ENCODE results near the gene UBE2V1. TPM values are rescaled to one million over a fixed set of nuclear protein-coding genes. Genes with fewer than 3 reads are reported as not detected.

UBE2V1 gene
- total RNA-seq, 1 donor from 2014 or later = 138 TPM

DNA sequence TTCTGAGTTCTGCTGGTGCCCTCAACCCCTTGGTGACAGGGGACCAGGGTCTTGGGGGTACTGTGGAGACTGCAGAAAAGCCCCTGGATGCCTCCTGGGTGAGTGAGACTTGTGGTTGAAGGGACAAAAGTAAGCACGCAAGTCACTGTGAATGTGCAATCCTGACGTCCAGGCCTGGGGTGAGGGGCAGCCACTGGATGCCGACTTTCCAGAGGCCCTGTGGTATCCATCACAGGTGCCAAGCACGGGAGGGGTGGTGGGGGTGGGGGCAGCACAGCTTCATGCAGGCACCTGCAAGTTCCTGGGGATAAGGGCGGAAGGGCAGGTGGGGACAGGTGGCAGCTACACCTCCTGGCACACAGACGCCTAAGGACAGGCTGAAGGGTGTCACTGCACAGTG is 20.1 kb upstream of the UBE2V1 start:
- Mint-ChIP-seq H3K27ac (no peak overlapping the region), H3K36me3 (peaks cover 28% of the 10 kb centered on the region), H3K9me3 (no peaks in the 10 kb centered on the region), H3K4me3 (no peak overlapping the region), H3K4me1 (no peaks in the 10 kb centered on the region), H3K27me3 (ENCODE audit: low read depth) (no peaks in the 10 kb centered on the region)
- no peak for DNase-seq (ENCODE audit: low spot score in 2 of 2, unreplicated experiment in 2 of 2)
- no peak for TF ChIP-seq CTCF (IDR thresholded peaks at IDR 0.05; ENCODE audit: unreplicated experiment)

GRCh38 chr20:50130995-50131394 is 18.0 kb upstream of the UBE2V1 start:
- peaks cover 33% of the 10 kb centered on the region for H3K36me3 Mint-ChIP-seq
- TF ChIP-seq CTCF (IDR thresholded peaks at IDR 0.05; ENCODE audit: unreplicated experiment) = no peak
- H3K27me3 Mint-ChIP-seq (ENCODE audit: low read depth) = no peaks in the 10 kb centered on the region
- no peak overlapping the region for H3K27ac Mint-ChIP-seq
- no peak overlapping the region for H3K4me3 Mint-ChIP-seq
- H3K9me3 Mint-ChIP-seq = no peaks in the 10 kb centered on the region
- no peak for DNase-seq (ENCODE audit: low spot score in 2 of 2, unreplicated experiment in 2 of 2)
- H3K4me1 Mint-ChIP-seq = peaks cover 7% of the 10 kb centered on the region

GRCh38 chr20:50130356-50130723 is 17.4 kb upstream of the UBE2V1 start:
- no peak overlapping the region for H3K4me3 Mint-ChIP-seq
- H3K27ac Mint-ChIP-seq = no peak overlapping the region
- peaks cover 7% of the 10 kb centered on the region for H3K4me1 Mint-ChIP-seq
- peaks cover 32% of the 10 kb centered on the region for H3K36me3 Mint-ChIP-seq
- TF ChIP-seq CTCF (IDR thresholded peaks at IDR 0.05; ENCODE audit: unreplicated experiment) = no peak
- no peak for DNase-seq (ENCODE audit: low spot score in 2 of 2, unreplicated experiment in 2 of 2)
- H3K9me3 Mint-ChIP-seq = no peaks in the 10 kb centered on the region
- H3K27me3 Mint-ChIP-seq (ENCODE audit: low read depth) = no peaks in the 10 kb centered on the region

GRCh38 chr20:50129662-50130355 is 16.9 kb upstream of the UBE2V1 start:
- Mint-ChIP-seq H3K27ac (no peak overlapping the region), H3K9me3 (no peaks in the 10 kb centered on the region), H3K27me3 (ENCODE audit: low read depth) (no peaks in the 10 kb centered on the region), H3K4me1 (peaks cover 7% of the 10 kb centered on the region), H3K36me3 (peaks cover 37% of the 10 kb centered on the region), H3K4me3 (no peak overlapping the region)
- no peak for TF ChIP-seq CTCF (IDR thresholded peaks at IDR 0.05; ENCODE audit: unreplicated experiment)
- no peak for DNase-seq (ENCODE audit: low spot score in 2 of 2, unreplicated experiment in 2 of 2)

DNA sequence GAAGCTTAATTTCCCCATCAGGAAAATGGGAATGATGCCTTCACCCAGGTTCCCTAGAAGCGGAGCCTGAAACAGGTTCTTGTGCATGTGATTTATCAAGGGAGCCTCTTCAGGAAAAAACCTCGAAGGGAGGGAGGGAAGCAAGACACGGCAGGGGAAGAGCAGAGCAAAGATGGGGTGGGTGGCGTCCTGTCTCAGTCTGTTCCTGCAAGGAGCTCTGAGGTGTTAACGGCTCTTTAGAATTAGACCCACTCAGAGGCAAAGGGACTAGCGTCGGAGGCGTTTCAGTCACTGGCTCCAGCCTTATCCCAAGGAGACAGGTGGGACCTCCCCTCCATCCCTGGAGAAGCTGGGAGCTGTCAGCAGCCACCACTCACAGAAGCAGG is 15.6 kb upstream of the UBE2V1 start:
- peaks cover 7% of the 10 kb centered on the region for H3K4me1 Mint-ChIP-seq
- H3K4me3 Mint-ChIP-seq = no peak overlapping the region
- H3K9me3 Mint-ChIP-seq = no peaks in the 10 kb centered on the region
- H3K27me3 Mint-ChIP-seq (ENCODE audit: low read depth) = no peaks in the 10 kb centered on the region
- no peak overlapping the region for H3K27ac Mint-ChIP-seq
- H3K36me3 Mint-ChIP-seq = peaks cover 49% of the 10 kb centered on the region
- DNase-seq (ENCODE audit: low spot score in 2 of 2, unreplicated experiment in 2 of 2) = no peak
- no peak for TF ChIP-seq CTCF (IDR thresholded peaks at IDR 0.05; ENCODE audit: unreplicated experiment)
